GM18858 (cell line): ENCODE measurements around the gene CAPN8.

Experiments
- ATAC-seq: cut with Tn5 transposase; IDR thresholded peaks from one replicate; pipeline ENCODE4 v1.9.1; 2021; ENCODE audit not compliant: unreplicated experiment

CAPN8 gene

DNA sequence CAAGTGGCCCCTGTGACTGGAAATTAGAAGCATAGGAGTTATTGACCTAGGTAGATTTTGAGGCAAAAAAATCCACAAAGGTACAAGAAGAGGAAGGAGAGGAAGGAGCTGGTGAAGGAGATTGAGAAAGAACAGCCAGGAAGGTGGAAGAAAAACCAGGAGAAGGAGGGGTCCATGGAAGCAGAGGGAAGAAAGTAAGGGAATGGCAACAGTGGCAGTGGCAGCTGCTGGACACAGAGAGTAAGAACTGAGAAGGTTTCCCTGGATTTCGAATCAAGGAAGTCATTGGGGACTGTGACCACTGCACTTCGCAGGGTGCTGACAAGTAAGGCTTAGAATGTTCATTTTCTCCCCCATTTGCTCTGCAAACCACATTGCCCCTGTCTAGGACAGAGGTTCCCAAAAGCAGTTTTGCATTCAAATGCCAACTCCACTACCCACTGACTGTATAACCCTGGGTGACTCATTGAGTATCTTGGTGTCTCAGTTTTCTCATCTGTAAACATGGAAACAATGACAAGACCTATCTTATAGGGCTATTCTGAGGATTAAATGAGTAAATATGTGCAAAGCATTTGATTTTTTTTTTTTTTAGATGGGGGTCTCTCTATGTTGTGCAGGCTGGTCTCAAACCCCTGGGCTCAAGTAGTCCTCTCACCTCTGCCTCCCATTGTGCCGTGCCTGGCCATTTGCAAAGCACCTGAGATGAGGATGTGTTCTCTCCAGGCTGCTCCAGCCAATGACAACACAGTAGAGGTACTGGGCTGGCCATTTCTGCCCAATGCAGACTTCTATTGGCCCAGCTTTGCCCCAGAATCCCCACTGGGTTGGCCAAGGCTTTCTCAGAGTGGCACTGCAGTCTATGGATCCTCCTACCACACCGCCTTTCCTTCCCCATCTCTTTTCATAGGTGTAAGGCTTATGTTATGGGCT, 37.5 kb upstream of the CAPN8 start:
- no peak for ATAC-seq

DNA sequence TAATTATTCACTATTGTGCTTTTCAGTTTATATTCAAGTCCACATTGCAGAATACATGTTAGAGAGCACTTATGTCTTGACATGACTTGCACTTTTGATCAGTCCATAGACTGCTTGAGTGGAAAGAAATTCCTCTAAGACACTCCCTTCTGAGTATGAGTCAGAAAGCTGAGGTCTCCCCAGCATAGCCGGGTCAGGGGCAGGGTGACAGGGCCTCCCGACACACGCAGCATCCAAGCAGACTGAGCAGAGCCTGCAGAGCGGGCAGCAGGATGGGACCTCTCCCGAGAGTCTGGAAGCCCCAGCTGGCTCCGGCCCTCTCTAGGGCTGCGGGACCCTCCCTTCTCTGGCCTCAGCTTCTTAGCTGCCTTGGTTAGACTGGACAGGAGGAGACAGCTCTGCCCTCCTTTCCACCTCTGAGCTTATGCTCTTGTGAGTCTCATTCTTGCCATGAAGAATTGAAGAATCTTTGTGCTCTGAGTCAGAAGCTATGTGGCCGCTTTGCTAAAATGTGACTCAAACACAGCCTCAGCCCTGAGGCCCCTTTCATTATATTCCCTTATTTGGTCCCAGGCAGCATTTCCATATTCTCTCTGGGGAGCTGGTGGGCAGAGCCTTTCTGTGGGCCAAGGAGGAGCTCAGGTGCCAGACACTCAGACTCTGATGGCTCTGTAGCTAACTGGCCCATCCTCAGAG, 35.6 kb upstream of the CAPN8 start:
- no peak for ATAC-seq

DNA sequence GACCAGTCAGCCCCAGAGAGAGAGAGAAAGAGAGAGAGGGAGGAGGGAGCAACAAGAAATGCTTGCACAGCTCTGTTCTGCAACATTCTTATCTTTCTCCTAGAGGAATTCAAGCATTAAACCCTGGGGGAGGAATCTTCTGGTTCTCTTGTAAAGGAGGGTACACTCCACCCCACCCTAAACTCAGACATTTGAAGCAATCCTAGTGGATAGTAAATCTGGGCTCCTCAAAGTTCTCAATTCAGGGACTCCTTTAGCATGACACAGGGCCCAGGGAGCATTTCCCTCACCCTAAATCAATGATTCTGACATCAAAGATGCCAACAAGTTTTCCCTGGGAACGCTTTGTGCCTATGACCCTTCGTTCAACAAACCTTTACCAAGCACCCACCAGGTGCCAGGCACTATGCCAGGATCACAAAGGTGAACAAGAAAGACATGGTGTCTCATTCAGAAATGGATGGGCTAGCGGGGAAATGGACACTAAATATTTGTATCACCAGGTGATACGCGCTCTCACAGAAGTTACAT, 35.0 kb upstream of the CAPN8 start:
- ATAC-seq = no peak

DNA sequence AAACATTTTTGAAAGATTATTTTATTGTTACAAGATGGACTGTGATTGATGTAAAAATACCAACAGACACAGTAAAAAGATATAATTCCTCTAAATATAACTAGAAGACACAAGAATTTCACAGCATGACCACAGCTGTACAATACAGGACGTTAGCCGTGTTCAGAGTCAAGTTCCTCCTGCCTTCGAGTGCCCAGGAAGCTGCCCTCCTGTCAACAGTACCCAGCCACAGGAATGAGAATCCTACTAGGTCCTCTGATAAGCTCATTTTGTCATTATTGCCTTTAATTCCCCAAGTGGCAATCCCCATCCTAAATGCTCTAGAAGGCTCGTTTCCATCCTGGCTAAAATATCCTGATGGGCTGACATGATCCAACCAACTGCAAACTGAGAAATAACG, 30.4 kb upstream of the CAPN8 start:
- ATAC-seq = no peak

DNA sequence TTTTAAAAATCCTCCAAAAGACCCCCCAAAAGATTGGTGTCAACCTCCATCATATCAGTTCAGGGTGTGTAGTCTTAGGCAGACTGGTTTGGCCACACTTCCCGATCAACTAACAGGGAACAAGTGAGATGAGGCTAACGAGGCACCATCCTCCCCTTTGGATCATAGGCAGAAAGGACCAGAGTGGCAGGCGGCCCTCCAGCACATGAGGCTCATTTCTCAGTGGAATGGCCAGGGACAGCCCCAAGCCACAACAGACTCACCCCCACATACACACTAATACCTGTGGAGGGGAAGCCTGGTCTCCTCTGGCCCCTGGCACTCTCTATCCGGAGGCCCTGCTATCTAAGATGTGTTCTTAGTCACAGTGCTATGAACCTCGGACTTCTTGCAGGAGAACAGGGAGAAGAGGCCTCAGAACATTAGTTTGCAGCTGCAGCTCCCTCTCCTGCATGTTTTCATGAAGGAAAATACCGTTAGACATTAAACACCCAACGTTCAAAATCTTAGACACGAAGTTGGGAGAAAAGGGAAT, 29.6 kb upstream of the CAPN8 start:
- no peak for ATAC-seq

DNA sequence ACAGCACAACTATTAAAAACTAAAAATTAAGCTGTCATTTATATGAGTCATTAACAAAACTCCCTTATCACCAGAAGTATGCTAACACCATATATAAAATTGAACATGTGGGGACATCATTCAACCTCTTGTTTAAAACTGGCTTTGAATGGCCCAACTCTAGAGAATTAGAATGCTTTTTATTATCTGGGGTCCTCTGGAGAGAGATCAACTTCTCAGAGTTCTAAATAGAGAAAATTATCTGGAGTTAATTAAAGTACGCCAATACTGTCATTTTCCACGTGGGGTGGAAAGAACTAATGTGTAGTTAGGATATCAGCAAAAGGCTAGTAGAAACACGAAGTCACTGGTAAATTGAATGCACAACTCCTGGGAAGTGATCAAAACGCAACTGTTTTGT, 25.6 kb upstream of the CAPN8 start:
- ATAC-seq = no peak

DNA sequence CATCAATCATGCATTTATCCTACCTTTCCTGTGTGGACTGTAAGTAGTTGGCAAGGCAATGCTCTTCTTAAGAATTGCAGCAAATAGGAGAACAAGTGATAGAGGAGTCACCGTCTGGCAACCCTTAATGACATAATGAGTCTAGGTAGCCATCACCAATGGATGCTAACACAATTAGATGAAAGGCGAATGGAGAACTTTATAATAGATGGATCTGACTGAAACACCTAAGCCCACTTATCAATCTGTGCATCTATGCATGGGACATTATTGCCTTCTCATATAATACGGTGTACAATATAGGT, 18.9 kb upstream of the CAPN8 start:
- no peak for ATAC-seq

DNA sequence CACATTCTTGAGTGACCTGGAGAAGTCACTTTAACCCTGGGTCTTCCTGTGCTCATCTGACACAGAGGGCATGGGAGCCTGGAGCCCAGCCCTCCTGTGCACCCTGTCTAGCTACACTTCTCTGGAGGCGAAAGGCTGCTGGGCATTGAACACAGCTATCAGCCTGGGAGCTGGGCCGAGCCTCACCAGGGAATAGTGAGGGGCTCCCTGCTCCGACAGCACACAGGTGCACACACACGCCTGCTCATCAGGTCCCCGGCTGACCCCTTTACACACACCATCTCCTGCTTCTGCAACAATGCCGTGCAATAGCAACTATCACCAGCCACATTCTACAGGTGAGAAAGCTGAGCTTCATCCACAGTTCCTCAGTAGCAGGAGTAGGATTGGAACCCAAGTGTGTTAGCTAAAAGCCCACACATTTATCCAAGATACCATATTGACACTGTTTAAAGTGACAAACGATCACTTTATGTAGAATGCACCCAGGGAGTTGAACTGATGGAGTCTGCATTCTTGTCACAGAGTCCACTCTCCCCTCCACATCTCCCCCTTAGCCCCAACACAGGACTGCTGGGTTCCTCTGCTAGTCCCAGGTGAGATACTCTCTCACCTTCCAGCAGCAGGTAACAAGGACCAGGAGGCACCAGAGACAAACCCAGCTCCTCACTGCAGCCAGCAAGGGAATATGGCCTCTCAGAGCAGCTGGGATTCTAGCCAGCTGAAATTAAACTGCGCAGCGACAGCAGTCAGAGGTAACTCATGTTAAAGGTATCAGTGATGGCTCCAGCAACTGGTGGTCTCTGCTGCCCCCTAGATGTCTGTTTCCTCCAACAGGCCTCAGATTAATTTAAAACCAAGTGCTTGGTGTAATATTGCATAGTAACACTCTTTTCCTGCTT, 18.3 kb upstream of the CAPN8 start:
- no peak for ATAC-seq

DNA sequence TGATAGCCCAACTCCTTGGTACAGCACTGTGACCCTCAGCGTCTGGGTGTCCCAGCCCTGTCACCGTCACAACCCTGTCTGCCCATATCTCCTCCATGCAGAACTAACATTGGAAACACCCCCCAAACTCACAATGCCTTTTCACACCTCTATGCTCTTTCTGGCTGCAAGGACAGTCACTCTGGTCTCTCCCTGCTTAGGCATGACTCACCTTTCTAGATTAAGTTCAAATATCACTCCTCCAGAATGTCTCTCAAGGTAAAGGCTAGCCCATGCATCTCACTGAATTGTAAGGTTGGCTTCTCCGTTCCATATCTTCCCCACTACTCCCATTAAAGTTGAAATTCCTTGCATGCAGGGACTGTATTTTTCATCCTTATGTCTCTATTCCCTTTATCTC, 17.0 kb upstream of the CAPN8 start:
- ATAC-seq = no peak

DNA sequence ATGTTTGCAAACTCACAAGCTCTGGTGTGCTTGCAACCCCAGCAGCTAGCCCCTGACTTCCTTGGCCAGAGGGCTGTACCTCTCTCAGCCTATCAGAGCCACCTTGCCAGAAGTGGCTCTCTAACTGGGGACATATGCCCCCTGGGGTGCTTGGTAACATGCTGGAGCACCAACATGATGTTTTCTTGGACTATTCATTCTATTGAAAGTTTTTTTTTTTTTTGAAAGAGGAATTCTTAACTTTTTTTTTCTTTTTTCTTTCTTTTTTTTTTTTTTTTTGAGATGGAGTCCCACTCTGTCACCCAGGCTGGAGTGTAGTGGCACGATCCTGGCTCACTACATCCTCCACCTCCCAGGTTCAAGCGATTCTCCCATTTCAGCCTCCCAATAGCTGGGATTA, 14.7 kb upstream of the CAPN8 start:
- ATAC-seq = no peak

DNA sequence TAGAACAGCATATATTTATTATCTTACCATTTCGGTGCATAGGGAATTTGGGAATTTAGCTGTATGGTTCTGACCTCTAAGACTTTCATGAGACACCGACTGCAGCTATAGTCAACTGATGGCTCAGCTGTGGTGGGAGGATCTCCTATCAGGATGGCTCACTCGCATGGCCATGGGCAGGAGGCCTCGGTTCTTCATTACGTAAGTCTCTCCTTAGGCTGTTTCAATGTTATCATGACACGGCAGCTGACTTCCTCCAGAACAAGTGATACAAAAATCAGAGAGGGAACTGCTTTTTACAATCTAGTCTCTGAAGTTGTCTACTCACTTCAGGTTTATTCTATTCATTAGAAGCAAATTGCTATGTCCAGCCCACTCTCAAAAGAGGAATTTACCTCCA, 13.3 kb upstream of the CAPN8 start:
- no peak for ATAC-seq

DNA sequence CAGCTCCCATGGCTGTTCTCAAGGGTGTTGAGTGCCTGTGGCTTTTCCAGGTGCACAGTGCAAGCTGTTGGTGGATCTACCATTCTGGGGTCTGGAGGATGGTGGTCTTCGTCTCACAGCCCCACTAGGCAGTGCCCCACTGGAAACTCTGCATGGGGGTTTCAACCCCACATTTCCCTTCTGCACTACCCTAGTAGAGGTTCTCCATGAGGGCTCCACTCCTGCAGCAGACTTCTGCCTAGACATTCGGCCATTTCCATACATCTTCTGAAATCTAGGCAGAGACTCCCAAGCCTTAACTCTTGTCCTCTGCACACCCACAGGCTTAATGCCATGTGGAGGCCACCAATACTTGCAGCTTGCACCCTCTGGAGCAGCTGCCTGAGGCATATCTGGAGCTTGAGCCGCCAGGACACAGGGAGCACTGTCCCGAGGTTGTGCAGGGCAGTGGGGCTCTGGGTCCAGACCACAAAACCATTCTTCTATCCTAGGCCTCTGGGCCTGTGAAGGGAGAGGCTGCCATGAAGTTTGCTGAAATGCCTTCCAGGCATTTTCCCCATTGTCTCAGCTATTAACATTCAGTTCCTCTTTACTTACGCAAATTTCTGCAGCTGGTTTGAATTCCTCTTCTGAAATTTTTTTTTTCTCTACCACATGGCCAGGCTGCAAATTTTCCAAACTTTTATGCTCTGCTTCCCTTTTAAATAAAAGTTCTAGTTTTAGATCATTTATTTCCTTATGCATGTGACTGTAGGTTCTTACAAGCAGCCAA, 8.8 kb upstream of the CAPN8 start:
- no peak for ATAC-seq

DNA sequence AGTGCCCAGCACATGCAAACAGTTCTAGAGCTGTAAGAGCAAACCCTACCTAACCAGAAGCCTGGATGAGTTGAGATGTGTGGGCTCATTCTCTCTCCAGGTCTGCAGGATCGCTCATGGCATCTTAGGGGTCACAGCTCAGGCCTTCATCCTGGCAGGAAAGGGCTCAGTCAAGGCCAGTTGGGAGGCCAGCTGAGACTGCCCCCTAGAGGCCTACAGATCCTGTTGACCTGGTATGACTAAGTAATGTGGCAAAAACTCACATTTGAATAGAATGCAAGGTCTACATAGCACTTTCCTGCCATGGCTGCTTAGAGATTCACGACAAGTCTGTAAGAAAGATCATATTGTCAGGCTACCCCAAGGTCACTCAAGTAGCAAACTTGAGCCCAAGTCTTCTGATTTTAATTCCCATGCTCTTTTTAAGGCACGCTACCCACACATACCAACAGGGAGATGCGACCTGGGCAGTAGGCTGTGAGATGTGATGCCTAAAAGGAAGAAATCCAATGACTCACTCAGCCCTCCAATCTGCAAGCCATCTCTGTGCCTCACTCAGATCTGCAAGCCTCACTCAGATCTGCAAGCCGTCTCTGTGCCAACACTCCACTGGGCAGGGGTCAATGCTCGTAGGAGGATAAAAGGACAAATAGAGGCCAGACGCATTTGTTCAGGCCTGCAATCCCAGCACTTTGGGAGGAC, 5.1 kb upstream of the CAPN8 start:
- ATAC-seq = no peak

DNA sequence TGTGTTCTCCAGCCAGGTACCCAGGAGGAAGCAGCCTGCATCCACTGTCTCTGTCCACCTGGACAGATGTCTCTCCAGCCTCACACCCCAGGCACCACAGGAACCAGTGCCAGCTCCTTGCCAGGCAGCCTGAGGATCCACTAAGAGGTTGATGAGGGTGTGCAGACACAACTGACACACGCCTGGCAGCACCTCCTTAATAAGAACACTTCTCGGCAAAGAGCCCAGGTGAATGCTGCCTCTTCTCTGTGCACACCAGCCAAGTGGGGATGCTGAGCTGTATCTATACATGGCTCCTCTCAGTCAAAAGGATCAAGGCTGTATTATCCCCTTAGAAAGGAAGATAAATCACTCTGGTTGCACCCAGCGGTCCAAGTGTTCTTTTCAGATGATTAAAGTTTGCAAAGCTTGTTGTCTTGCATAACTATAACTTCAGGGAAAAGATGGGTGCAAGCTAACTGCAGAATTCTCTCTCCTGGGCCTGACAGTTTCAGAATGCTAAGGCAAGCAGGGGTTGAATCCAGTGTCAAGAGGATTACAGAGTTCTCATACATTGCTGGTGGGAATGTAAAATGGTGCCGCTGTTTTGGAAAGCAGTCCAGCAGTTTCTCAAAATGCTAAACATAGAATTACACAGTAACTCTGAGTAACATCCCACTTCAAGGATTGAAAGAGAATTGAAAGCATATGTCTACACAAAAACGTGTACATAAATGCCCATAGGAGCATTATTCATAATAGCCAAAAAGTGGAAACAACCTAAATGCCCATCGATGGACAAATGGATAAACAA, 3.7 kb upstream of the CAPN8 start:
- no peak for ATAC-seq

DNA sequence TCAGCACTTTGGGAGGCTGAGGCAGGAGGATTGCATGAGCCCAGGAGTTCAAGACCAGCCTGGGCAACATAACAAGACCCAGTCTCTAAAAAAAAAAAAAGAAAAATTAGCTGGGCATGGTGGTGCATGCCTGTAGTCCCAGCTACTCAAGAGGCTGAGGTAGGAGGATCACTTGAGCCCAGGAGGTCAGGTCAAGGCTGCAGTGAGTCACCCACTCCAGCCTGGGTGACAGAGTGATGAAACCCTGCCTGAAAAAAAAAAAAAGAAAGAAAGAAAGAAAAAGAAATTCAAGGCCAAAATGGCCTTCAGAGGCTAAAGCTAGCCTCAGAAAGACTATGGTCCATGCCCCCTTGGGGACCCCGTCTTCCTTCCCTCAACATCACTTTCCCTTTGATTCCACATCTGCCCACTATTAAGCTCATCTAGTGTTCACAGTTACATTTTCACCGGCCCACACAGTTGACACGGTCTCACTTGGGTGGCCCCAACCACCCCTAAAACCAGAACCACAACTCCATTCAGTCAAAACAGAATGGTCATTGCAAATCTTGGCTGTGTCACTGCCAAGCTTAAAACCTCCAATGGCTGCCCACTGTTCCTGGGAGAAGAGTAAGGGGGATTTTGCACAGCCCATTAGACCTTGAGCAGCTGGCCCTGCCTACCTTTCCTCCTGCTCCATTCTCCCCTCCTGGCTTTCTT, 2.1 kb upstream of the CAPN8 start:
- no peak for ATAC-seq

DNA sequence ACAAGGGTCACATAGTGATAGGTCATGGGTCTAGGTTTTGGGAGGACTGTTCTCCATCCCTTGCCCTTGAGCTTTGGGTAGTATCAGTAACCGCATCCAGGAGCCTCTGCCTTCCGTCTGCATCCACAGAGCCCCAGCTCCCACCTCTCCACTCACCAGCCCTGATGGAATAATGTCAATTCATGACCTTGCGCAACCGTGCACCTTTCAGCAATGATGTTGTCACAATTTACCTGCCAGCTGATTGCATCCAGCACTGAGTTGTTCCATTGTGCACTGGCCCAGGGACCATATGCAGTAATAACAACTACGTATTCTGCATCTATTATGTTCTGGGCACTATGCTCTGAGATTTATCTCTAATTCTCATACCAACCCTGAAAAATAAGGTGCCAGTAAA, 1.4 kb downstream of the CAPN8 start:
- no peak for ATAC-seq

DNA sequence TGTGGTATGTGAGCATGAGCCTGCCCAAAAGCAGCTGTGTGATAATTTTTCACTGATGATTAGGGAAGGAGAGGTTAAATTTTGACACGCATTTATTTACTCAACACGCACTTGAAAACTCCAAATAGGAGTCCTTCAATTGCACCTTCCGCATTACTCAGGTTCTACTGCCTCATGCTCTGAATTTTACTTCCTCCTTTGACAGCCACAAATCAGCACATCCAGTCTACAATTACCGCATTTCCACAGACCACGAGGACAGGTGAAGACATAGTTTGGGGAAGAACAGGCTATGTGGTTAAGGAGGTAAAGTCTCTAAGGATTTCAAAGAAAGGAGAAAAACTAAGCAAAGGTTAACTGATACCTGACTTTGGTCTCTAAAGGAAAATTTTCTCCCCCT, 2.6 kb downstream of the CAPN8 start:
- no peak for ATAC-seq

DNA sequence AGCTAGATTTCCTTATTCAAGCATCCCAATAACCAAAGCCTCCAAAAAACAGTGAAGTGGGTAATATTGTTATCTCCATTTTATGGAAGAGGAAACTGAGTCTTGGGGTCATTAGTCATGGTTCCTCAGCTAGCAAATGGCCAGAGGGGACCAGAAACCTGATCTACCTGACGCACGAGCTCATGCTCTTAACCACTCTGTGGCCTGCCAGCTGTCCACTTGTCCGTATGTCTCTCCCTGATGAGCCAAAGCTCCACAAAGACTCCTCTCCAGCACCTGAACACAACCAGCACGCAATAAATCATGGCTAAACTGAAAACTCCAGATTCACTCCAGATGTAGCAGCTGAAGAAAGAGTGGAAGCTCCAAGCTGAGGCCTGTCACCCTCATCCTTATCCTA, 5.8 kb downstream of the CAPN8 start:
- no peak for ATAC-seq
